Measurements from ENCODE around the gene NUP133.

DNA sequence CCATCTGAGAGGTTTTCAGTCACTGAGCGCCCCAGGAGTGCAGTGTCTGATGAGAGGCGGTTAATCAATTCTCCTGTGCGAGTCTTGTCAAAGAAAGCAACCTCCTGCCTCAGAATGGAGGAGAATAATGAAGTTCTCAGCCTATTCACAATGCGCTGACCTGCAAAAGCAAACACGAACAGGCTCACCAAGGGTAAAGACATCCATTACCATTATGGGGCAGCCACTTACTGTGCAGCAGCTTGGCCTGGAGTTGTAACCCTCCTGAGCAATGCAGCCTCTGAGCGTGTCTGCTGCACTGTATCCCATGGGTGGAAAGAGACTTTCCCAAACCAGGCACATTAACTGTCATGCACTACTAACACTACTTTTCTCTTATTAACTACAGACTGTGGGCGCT is 39.4 kb upstream of the NUP133 start:
- TF ChIP-seq CTCF (IDR thresholded peaks at IDR 0.05) (no peak), EP300 (IDR thresholded peaks at IDR 0.05) (no peak), POLR2A (IDR thresholded peaks at IDR 0.05) (no peak)
